Muscle of back (tissue), 13 donors: ENCODE measurements around the gene CLBA1. TPM values are rescaled to one million over a fixed set of nuclear protein-coding genes. Genes with fewer than 3 reads are reported as not detected.
"Not testable (repeated sequence)": the region's sequence is repeated elsewhere in the genome, so short reads cannot be mapped to it uniquely, and the experiment has no call there.

ENCODE experiments used
- DNase-seq, 3 donors: peaks; one replicate each; pipeline versions ENCODE4 v3.0.0 to v3.0.0-alpha.2; 2013
- long read RNA-seq, 9 donors: transcript quantifications; one replicate each; lab custom pipeline, GENCODE V29; 2026
- polyA plus RNA-seq, 10 donors: library from polyadenylated mRNA; unstranded; fragments of 120-200 nt; gene quantifications; one replicate each; pipeline ENCODE4 v1.2.1, GENCODE V29; 2013; ENCODE audit not compliant: insufficient read length in 10 of 10

CLBA1 gene
- polyA plus RNA-seq = 1 to 10 TPM; 2.6 to 6.7 (median 4.4) TPM
- long read RNA-seq, donor 1, partial matches to known transcripts = 13 of 13 reads
- long read RNA-seq, donor 1, other reads (novel, unspliced or antisense) = 0 of 13 reads
- long read RNA-seq, donor 2, partial matches to known transcripts = 0 of 2 reads
- long read RNA-seq, donor 2, other reads (novel, unspliced or antisense) = 0 of 2 reads
- long read RNA-seq, donor 3 = 0 reads
- long read RNA-seq, donor 4 = 0 reads
- long read RNA-seq, donor 5, partial matches to known transcripts = 0 of 3 reads
- long read RNA-seq, donor 5, other reads (novel, unspliced or antisense) = 0 of 3 reads
- long read RNA-seq, donor 6, partial matches to known transcripts = 0 of 1 reads
- long read RNA-seq, donor 6, other reads (novel, unspliced or antisense) = 0 of 1 reads
- long read RNA-seq, donor 7 = 0 reads
- long read RNA-seq, donor 8, partial matches to known transcripts = 15 of 16 reads
- long read RNA-seq, donor 8, other reads (novel, unspliced or antisense) = 0 of 16 reads
- long read RNA-seq, donor 9 = 0 reads

DNA sequence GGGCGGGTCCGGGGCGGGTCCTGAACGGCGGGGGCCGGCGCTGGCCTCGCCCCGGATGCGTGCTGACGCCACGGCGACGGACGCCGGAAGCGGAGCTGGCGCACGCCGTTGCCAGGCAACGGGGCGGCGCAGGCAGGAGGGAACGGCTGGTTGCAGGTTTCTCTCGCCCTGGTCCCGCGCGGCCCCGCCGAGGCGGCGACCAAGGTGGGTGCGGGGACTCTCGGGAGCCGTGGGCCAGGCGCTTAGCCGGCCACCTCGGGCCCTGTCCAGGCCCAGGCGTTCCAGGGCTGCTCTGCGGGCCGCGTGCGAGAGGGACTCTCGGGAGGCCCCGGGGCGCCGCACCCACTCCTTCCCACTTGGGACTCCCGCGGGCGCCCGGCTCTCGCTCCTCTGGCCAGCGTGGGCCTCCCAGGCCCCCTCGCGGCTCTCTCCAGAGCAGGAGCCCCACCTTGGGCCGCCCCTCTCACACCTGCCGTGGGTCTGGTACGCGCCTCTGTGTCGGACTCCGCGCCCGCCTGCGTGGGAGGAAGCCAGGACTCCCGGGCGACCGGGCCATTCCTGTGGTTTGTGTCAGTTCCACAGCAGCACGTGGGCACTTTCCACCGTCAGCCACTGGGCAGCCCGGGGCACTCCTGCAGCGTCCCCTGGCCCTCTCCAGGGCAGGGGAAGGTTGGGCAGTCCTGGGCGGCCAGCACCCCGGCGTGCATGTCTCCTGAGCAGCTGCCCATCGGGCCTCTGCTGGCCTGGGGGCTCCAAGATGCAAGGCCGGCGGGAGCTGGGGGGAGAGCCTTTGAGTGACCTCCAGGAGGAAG, at the start of gene CLBA1:
TSS of gene CLBA1 (plus strand) at position 114 of the 812 bp plus-strand sequence. CDS start at position 758, 644 bp downstream.
- DNase-seq = peak; percentile 90 to 97 (median 97)

DNA sequence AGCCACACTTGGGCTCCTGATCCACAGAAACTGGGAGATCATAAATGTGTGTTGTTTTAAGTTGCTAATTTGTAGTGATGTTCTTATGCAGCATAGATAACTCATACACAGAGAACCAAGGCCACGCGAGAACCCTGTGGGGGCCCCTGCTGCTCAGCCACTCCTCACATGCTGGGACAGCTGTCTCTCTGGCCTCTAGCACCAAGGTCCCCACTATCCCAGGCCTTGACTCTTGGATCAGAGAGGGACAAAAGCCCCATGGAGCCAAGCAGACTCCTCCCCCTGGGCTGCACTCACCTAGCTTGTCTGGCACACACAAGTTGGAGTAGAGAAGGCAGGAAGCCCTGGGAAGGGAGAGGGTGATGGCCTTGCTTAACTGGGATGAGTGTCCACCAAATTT, 49.6 kb upstream of the CLBA1 start:
- DNase-seq = no peak

DNA sequence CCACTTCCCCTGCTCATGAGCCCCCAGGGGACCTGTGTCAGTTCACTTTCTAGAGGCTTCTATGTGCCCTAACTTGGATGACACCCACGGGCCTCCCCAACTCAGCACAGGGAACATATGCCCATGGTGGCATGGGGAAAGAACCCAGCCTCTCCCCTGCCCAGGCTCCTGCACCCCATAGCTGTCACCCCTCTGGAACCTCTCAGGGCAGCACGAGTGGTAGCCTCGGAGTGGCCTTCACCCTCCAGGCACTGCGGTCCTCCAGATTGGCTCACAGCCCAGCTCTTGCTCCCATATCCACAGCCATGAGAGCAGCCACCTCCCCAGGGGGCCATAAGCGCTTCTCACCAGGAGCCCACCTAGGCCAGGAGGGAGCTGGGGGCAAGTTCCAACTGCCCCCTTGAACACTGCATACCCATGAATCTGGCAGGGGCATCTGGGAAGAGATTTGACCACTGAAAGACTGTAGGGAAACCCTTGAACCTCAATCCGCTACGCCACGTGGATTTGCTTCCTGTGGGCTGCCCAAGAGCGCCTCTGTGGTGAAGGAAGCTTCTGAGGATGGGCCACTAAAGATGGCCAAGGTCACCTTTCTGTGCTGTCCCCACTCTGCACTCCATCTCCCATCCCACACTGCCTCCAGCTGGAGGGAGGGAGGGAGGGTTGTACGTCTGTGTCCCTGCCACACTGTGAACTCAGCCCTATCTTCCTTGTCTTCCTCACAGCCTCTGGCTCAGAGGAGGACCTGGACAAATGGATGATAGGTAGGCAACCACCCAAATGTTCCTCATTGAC, 49.0 kb upstream of the CLBA1 start:
- no peak for DNase-seq

DNA sequence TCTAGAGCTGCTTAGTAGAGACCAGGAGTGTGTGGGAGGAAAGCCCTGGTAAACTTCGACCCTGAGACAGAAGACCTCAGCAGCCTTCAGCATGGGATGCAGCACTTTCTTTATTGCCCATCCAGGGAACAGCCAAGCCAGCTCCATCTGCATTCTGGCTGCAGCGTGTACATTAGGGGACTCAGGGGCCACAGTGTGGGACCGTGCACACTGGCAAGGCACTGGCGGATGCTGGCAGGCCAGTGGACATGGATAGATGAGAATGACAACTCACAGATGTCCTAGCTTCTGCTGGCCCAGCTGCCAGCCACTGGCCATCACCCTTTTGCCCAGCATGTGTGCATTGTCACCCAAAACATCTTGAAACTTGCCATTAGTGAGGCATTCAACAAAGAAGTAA, 48.4 kb upstream of the CLBA1 start:
- DNase-seq = no peak

DNA sequence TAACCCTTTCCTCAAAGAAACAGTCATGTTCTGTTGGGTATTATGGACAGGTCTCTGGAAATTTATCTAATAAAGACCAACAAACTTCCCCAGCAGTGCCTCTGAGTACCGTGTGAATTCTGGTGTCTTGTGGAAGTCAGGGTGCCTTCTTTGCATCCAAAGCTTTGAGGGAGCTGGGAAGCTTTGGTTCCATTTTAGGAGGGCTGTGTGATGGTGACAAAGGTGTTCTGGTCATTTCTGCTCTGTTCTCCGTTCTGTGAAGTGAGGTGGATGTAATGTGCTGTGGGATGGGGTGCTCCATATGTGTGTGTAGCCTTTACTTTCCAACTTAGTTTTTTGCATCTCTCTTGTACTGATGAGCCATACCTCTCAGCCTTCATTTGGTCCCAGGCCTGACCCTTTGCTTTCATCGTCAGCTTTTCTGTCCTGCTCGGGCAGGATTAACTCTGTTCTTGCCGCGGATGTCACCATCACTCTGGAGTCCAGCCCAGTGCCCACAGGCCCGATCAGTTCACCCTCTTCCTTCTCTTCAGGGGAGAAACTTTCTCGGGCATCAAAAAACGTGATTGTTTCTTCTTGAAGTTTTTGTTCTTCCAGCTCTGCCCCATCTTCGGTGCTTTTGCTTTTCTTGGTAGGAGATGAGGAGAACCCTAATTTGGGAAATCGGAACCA, 47.8 kb upstream of the CLBA1 start:
- no peak for DNase-seq

DNA sequence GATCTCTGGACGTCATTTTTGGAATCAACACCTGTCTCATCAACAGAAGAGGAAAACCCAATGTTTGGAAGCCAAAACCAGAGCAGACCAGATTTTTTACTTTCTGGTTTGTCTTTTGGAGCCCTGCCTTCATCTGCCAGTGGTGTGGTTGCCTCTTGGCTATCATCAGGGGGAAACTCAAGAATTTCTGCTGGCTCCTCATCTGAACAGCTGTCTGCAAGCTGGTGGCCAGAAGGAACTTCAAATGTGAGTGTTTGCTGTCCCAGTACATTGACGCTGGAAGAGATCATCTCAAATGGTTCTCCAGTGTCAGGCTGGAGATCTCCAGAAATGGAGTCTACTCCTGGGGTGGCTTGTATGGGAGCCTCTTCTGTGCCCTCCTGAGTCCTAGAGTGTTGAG, 47.2 kb upstream of the CLBA1 start:
- DNase-seq = no peak

DNA sequence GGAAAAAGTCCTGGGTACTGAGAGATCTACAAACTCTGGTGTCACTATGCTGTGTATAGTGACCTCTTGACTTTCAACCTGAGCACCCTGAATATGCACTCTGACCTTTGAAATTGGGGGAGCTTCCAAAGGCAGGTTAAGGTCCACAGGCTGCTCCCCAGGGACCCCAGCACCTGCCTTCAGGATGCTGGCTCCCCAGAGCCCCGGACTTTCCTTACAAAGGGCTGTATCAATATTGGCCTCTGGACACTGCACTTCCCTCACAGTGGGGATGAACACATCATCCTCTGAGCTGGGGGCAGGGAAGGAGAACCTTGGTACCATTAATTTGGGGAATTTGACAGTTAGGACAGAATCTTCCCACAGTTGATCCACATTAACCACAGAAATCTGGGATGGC, 46.6 kb upstream of the CLBA1 start:
- no peak for DNase-seq

DNA sequence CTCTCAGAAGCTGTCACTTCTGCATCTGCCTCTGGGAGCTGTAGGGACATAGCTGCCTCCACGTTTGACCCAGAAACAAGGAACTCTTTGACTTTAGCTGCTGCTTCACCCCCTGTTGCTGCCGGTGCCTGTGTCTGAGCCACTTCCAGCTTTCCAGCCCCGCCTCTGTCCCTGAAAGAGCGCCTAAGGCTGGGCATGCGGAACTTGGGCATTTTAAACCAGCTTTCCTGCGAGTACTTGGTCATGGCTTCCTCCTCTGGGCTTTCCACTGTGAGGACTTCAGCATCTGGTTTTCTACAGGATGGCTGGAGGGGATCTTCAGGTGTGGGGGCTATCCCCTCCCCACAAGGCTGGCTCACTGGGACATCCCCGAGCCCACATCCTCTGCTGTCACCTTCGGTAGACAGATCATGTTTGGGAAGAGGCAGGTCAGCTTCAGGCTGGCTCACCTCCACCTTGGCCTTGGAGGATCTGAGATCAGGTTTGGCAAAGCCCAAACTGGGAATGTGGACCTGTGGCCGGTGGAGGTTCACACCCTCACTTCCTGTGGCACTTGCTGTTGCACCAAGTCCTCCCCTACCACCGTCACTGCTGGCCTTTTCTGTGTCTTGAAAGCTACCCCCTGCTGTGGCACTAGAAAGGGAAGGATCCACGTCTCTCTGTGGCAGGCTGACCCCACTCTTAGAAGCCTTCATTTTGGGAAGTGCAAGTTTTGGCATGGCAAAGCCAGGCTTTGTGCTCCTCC, 45.8 kb upstream of the CLBA1 start:
- DNase-seq = no peak

DNA sequence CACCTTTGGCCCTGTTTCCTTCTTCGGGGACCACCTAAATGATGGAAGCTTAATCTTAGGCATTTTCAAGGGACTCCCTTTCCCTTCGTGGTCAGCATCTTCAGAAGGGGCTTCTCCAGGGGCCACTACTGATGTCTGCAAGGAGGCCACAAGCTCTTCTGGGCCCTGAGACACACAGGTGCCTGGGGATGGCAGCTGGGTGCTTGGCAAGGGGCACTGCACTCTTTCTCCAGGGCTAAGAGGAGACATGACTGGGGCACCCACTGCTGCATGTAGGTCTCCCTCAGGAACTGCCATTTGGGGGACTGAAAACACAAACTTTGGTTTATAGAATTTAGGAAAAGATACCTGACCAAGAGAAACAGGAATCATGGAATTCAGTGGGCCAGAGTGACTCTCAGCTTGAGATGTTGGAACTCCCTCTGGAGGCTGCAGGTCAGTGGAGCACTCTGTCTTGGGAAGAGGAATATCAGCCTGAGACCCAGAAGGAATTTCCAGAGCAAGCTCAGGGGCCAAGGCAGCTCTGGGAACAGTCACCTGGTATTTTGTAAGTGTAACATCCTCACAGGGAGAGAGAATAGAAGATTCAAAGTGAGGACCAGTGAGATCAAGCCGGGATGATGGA, 45.0 kb upstream of the CLBA1 start:
- DNase-seq = no peak

DNA sequence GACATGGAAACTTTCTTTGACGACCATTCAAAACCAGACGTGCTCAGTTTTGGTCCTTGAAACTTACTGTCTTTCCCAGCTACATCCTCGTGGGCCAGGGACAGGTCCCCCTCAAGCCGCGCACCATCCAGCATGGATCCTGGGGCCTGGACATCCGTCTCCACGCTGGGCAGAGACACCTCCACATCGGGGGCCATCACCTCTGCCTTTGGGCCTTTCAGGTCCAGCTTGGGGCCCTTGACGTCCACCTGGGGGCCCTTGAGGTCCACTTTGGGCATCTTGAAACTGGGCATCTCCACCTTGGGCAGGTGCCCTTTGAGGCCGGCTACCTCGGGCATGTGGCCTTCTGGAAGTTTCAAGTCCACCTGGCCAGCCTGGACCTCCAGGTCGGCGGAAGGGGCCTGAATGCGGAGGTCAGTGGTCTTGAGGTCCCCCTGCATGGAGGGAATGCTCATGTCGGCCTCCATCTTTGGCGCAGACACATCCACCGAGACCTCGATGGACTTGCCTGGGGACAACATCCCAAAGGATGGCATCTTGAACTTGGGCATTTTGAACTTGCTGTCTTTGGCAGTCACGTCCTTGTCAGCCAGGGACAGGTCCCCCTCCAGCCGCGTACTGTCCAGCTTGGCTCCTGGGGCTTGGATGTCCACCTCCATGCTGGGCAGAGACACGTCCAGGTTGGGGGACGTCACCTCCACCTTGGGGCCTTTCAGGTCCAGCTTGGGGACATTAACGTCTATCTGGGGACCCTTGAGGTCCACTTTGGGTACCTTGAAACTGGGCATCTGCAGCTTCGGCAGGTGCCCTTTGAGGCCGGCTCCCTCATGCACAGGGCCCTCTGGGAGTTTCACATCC, 43.9 kb upstream of the CLBA1 start:
- DNase-seq = no peak

DNA sequence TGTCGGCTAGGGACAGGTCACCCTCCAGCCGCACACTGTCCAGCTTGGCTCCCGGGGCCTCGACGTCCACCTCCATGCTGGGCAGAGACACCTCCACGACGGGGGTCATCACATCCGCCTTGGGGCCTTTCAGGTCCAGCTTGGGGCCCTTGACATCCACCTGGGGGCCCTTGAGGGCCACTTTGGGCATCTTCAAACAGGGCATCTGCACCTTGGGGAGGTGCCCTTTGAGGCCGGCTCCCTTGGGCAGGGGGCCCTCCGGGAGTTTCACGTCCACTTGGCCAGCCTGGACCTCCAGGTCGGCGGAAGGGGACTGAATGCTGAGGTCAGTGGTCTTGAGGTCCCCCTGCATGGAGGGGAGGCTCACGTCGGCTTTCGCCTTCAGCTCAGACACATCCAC, 43.0 kb upstream of the CLBA1 start:
- DNase-seq = no peak

DNA sequence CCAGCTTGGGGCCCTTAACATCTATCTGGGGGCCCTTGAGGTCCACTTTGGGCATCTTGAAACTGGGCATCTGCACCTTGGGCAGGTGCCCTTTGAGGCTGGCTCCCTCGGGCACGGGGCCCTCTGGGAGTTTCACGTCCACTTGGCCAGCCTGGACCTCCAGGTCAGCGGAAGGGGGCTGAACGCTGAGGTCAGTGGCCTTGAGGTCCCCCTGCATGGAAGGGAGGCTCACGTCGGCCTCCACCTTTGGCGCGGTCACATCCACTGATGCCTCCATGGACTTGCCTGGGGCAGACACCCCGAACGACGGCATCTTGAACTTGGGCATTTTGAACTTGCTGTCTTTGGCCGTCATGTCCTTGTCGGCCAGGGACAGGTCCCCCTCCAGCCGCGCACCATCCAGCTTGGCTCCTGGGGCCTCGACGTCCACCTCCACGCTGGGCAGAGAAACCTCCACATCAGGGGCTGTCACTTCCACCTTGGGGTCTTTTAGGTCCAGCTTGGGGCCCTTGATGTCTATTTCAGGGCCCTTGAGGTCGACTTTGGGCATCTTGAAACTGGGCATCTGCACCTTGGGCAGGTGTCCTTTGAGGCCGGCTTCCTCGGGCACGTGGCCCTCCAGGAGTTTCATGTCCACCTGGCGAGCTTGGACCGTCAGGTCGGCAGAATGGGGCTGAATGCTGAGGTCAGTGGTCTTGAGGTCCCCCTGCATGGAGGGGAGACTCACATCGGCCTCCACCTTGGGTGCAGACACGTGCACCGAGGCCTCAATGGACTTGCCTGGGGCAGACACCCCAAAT, 42.2 kb upstream of the CLBA1 start:
- not testable (repeated sequence) for DNase-seq

DNA sequence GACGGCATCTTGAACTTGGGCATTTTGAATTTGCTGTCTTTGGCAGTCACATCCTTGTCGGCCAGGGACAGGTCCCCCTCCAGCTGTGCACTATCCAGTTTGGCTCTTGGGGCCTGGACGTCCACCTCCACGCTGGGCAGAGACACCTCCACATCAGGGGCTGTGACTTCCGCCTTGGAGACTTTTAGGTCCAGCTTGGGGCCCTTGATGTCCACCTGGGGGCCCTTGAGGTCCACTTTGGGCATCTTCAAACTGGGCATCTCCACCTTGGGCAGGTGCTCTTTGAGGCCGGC, 41.6 kb upstream of the CLBA1 start:
- DNase-seq = not testable (repeated sequence)

DNA sequence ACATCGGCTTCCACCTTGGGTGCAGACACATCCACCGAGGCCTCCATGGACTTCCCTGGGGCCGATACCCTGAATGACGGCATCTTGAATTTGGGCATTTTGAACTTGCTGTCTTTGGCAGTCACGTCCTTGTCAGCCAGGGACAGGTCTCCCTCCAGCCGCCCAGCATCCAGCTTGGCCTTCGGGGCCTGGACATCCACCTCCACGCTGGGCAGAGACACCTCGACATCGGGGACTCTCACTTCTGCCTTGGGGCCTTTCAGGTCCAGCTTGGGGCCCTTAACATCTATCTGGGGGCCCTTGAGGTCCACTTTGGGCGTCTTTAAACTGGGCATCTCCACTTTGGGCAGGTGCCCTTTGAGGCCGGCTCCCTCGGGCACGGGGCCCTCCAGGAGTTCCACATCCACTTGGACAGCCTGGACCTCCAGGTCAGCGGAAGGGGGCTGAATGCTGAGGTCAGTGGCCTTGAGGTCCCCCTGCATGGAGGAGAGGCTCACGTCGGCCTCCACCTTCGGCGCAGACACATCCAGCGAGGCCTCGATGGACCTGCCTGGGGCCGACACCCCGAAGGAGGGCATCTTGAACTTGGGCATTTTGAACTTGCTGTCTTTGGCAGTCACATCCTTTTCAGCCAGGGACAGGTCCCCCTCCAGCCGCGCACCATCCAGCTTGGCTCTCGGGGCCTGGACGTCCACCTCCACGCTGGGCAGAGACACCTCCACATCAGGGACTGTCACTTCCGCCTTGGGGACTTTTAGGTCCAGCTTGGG, 41.0 kb upstream of the CLBA1 start:
- DNase-seq = not testable (repeated sequence)

DNA sequence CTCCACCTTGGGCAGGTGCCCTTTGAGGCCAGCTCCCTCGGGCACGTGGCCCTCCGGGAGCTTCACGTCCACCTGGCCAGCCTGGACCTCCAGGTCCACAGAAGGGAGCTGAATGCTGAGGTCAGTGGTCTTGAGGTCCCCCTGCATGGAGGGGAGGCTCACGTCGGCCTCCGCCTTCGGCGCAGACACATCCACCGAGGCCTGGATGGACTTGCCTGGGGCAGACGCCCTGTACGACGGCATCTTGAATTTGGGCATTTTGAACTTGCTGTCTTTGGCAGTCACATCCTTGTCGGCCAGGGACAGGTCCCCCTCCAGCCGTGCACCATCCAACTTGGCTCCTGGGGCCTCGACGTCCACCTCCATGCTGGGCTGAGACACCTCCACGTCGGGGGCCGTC, 40.3 kb upstream of the CLBA1 start:
- DNase-seq = not testable (repeated sequence)

DNA sequence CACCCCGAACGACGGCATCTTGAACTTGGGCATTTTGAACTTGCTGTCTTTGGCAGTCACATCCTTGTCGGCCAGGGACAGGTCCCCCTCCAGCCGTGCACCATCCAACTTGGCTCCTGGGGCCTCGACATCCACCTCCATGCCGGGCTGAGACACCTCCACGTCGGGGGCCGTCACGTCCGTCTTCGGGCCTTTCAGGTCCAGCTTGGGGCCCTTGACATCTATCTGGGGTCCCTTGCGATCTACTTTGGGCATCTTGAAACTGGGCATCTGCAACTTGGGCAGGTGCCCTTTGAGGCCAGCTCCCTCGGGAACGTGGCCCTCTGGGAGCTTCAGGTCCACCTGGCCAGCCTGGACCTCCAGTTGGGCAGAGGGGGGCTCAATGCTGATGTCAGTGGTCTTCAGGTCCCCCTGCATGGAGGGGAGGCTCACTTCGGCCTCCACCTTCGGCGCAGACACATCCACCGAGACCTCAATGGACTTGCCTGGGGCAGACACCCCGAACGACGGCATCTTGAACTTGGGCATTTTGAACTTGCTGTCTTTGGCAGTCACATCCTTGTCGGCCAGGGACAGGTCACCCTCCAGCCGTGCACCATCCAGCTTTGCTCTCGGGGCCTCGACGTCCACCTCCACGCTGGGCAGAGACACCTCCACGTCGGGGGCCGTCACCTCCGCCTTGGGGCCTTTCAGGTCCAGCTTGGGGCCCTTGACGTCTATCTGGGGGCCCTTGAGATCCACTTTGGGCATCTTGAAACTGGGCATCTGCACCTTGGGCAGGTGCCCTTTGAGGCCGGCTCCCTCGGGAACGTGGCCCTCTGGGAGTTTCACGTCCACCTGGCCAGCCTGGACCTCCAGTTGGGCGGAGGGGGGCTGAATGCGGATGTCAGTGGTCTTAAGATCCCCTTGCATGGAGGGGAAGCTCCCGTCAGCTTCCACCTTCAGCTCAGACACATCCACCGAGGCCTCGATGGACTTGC, 39.3 kb upstream of the CLBA1 start:
- DNase-seq = not testable (repeated sequence)
